T-helper 1 cell (primary cell): Measurements from ENCODE around the gene RDM1.
"Not testable (repeated sequence)": the region's sequence is repeated elsewhere in the genome, so short reads cannot be mapped to it uniquely, and the experiment has no call there.

ENCODE experiments used
- DNase-seq, 5 donors: peaks; one replicate each; pipeline ENCODE4 v3.0.0-alpha.2; 2012 to 2020
- total RNA-seq, 4 donors: gene quantifications; one replicate each; lab custom pipeline; 2026; lab: John Stamatoyannopoulos, UW

The RDM1 gene, protein sequence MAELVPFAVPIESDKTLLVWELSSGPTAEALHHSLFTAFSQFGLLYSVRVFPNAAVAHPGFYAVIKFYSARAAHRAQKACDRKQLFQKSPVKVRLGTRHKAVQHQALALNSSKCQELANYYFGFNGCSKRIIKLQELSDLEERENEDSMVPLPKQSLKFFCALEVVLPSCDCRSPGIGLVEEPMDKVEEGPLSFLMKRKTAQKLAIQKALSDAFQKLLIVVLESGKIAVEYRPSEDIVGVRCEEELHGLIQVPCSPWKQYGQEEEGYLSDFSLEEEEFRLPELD
- 0.12 to 0.54 (median 0.27) reads per million in 4 donors for total RNA-seq

DNA sequence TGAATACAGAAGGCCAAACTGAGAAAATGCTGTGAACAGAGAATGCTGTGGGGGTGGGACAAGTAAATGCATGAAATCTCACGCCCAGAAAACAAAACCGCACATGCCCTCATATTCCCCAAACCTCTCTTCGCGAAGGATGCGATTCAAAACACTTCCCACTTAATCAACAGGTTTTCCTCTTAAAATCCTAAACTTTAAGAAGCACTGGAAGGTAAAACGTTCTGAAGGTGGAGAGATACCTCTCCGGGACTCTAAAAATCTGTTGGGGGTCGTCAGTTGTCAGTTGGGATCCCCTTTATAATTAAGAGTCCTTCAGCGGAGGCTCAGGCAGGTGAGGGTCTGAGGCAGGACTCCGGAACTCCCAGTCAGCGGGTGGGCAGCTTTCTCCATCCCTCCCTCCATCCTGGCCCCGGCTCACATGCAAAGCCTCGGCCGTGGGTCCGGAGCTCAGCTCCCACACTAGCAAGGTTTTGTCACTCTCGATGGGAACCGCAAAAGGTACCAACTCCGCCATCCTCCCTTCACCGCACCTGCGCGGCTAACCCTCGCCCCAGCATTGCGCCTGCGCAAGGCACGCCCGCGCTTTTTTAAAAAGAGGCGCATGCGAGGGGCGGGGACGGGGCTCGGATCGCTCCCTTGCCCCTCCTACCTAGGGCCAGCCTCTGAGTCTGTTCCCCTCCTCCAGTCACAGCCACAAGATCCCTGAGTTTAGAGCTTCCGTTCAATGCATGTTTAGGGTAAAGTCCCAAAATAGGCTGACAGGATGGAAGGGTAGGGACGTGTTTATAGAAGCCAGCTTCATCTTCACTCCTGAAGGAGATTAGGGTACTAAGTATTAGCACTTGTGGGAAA lies at the start of gene RDM1:
TSS of gene RDM1 (minus strand) at position 563 of the 855 bp plus-strand sequence. CDS start at position 517, 46 bp downstream.
- DNase-seq, result peak; percentile 52 to 91 (median 61)

DNA sequence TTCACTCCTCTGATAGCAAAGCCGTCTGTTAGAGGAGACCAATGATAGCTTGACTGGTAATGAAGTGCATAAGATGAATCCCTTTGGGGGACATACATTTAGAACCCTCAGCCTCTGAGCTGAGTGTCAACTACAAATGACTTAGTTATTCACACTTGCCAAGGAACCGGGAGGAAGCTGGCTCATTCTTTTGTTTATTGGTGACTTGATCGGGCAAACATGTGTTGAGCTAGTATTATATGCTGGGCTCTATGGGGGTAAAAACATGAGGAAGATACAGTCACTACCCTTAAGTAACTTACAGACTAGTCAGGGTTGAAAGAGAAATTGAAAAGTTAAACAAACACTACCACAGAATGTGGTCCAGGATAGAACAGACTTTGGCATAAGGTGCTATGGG lies 47.8 kb upstream of the RDM1 start:
- DNase-seq, result no peak

DNA sequence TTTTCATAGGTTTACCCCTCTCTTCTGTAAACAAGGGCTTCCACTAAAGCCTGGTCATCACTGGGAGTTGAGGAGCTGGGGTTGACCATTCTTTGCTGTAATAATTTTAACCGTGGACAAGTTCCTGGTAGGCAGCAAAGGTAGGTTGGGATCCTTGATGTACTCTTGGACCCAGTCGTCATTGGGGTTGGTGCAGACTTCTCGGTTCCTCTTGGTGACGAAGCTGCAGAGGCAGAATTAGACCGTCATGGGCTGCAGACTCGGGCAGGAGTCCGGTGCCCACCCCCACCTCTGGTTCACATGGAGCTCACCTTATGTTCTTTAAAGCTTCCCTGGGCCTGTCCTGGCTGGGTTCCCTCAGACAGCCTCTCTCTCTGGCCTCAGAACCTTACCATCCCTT lies 46.9 kb upstream of the RDM1 start:
- no peak for DNase-seq

DNA sequence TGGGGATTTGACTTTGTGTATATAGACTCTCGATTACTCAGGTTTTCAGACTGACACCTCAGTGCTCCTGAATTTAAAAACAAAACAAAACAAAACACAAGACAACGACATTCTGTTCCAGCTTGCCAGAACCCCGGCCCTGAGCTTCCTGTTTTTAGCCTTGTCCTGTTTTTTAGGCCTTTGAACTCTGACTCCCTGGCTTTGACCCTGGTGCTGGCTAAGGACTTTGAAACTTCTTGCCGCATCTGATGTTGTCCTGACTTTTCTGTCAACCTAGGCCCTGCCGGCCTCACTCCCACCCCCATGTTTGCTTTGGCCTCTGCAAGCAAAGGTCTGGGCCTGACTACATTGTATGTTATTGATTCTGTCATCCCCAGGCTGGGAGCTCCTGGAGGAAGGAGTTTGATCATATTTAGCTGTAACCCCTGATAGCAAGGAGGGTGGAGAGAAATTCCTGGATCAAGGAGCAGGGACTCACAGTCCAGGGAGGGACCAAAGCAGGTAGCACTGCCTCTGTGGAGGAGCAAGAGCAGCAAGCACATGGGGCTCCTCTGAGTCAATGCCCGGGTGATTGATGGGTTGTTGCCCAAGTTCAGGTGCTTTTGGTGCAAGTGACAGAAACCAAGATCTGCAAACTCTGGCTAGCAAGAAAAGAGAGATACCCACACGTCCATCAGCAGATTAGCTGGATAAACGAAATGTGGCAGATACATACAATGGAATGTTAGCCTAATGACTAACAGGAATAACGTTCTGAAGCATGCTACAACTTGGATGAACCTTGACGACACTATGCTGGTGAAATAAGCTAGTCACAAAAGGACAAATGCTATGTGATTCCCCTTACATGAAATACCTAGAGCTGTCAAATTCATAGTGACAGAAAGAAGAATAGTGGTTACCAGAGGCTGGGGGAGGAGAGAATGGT lies 43.0 kb upstream of the RDM1 start:
- no peak for DNase-seq

DNA sequence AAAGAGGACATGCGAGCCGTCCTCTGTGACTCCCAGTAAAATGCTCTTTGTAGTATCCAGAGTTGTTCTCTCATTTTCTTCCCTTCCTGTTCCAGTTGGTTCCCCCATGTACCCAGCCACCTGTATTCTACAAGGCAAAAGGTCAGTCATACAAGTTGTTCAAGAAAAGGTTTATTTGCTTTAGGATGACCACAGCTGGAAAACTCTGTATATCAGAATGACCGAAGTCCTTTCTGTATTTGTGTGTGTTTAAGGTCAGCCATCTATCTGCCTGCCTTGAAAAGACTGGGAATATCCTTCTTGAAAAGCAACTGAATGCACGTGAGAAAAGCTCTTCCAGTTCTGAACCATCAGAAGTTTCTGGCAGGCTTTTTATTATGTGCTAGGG lies 42.4 kb upstream of the RDM1 start:
- DNase-seq, result no peak

DNA sequence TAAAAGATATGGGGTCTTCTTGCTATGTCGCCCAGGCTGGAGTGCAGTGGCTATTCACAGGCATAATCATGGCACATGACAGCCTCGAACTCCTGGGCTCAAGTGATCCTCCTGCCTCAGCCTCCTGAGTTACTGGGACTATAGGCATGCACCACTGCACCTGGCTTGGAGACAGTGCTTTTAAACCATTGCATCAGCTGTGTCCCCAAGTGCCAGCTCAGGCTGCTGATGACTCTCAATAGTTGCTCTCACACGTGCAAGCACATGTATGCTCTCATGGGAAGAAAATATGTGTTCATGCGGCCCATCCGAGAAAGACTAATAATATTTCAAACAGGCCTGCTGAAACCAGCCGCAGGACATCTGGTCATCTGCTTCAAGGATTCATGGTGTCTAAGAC lies 42.0 kb upstream of the RDM1 start:
- DNase-seq, result no peak

DNA sequence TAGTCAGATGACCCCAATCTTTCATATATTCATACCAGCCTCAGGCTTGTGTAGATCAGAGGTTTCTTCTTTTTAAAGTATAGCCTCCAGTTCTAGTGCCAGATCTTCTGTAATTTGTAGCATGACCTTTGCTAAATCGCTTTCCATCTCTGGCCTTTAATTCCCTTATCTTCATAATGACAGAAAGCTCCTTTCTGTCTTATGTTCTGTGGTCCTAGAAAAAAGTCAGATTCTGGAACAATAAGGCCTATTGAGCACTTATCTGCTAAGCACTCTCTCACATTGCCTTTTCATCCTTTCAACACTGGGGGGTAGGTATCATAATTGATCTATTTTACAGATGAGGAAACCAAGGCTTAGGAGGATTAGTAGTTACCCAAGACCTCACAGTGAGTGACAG lies 41.5 kb upstream of the RDM1 start:
- no peak for DNase-seq

DNA sequence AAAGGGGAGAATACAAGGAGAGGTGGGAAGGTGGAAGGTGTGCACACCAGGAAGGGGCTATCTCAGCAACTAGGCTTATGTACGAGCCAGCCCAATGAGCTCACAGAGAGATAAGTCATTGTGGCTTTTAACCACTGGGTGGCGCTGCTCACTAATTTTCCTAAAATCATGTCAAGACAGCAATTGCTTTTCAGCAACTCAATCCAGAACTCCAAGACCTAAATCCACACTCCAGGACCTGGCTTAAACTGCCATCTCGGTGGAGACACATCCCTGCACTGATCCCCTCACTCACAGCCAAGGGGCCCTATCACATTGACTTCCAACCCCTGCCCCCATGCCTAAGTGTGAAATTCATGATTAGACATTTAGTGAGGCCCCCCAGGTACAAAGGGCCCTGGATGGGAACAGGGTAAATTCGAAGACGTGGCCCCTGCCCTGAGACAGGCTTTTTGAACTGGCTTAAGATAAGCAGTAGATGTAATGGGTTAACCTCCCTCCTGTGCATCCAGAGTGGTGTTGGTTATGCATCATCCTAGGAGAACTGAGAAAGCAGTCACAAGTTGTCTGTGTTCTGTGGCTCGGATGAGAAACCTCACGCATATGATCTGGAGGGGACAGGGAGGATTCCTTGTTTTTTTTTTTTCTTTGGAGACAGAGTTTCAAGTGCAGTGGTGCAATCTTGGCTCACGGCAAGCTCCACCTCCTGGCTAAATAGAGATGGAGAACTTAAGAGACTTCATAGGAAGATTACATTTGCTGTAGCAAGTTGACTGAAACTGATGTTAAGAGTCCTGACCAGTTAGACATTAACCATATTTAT lies 39.2 kb upstream of the RDM1 start:
- peak; percentile 25 to 58 (median 56) for DNase-seq

DNA sequence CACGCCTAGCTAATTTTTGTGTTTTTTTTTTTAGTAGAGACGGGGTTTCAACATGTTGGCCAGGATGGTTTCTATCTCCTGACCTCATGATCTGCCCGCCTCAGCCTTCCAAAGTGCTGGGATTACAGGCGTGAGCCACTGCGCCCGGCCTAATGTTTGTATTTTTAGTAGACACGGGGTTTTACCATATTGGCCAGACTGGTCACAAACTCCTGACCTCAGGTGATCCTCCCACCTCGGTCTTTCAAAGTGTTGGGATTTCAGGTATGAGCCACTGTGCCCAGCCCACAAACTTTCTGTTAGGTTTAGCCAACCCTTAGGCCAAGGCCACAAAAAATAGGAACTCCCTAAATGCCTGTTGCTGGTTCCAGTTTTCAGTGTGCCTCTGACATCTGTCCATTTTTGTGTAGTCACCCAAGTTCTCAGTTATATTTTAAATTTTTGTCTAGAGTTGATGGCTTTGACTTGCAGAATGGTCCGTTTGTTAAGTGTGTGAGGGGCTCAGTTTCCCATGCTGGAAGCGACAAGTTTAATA lies 38.0 kb upstream of the RDM1 start:
- DNase-seq, result no peak

DNA sequence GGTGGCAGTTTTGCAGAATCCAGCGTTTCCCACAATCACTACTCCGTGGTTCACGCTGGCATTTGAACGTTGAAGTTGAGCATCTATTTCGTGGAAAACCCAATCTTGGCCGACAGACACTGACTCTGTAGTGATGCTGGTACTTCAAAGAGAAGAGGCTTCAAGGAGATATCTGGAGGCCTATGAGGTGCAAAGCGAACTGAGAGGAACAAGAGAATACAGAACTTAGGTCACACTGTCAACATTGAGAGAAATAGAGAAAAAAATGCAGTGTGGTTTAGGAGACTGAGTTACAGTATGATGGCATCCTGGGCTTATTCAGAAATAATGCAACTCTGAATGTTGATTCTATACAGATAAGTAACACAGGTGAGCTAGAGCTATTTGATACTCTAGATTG lies 34.7 kb upstream of the RDM1 start:
- no peak for DNase-seq

DNA sequence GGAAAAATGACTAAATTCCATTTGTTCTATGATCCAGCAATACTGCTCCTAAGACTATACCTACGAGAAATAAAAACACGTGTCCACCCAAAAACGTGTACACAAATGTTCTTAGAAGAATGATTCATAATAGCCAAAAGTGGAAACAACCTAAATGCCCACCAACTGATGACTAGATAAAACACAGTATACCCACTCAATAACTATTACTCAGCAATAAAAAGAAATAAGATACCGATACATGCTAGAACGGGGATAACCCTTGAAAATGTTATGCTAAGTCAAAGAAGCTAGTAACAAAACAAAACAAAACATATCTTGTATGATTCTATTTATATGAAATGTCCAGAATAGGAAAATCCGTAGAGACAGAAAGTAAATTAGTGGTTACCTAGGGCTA lies 33.1 kb upstream of the RDM1 start:
- no peak for DNase-seq

DNA sequence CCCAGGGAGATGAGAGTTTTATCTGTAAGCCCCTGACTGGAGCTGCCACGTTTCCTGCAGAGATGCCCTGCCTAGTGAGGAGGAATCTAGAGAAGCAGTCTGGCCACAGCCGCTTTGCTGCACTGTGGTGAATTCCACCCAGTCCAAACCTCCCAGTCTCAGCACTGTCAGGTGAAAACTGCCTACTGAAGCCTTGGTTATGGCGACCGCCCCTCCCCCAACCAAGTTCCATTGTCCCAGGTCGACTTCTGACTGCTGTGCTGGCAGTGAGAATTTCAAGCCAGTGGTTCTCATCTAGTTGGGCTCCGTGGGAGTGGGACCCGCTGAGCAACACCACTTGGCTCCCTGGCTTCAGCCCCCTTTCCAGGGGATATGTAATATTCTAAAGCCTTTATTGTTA lies 23.1 kb upstream of the RDM1 start:
- DNase-seq, result no peak

DNA sequence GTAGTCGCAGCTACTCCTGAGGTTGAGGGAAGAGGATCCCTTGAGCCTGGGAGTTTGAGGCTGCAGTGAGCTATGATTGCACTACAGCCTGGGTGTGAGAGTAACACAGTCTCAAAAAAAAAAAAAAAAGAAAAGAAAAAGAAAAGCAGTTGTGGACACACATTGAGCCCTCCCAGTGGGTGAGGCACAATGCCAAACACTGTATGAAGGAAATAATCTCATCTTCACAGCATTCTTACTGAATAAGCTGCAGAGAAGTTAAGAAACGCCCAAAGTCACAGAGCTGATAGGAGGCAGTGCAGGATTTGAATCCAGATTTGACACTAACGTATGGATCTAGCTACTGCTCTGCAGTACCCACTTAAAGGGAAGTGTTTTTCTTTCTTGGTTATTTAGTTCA lies 18.8 kb upstream of the RDM1 start:
- no peak for DNase-seq

DNA sequence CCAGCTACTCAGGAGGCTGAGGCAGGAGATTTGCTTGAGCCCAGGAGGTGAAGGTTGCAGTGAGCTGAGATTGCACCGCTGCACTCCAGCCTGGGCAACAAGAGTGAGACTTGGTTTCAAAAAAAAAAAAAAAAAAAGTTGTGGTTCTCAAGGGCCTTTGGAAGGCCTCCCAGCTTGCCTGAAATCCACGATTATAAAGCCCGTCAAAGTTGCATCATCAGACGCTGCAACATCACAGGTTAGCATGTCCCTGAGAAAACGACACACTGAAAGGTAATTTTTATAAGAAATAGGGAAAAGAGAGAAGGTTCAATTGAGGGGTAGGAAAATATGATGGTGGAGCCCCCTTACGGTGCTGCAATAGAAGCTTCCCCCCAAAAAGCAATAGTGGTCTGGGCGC lies 17.5 kb upstream of the RDM1 start:
- DNase-seq, result no peak

DNA sequence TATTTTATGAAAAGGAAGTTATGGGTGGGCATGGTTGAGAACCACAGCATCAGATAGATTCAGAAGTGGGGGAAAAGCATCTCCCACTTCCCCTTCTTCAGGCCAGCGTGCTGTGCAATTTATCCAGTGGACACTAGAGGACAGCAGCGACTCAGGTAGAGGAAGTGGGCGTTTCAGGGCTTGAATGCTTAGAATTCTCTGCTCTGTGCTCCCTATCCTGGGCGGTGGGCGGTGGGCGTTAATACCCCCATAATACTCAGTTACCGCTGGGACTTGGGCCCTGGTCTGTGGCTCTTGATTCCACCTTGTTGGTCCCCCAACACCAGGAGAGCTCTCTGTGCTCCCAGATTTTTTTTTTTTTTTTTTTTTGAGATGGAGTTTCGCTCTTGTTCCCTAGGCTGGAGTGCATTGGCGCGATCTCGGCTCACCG lies 16.6 kb upstream of the RDM1 start:
- peak in 4 of 5 donors; percentile 7 to 46 (median 22) for DNase-seq

DNA sequence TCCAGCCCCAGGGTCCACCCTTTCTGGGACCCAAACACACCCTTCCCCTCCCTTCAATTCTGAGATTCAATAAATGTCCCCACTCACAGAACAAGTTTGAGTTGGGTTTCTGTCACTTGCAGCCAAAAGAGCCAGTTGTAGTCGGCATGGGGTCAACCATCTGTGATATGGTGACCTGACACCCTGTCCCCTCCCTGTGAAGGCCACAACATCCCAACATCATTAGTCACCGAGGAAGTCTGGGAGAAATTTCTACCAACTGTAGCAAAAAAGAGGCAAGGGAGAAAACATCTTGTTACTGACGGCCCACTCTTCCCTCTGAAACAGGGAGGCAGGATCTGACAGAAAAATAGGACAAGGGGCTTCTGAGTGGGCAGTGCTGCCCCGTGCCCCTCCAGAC lies 13.6 kb upstream of the RDM1 start:
- no peak for DNase-seq

DNA sequence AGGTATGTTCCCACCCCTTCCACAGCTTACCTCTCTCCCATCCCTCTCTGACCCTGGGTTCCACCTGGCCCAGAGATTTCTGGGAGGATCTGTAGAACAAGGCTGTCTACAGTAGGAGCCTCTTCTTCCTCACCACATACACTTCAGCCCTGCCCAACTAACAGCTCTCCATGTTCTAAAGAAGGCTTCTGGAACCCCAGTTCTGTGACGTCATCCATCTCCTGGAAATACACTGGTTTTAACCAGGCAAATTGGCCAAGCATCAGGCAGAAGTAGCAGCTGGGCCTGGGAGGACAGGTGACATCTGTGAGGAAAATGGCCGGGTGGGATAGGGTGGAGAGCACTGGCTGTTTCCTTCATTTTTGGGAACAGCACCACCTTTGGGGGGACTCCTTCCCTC lies 13.0 kb upstream of the RDM1 start, which contains the start of gene LYZL6:
TSS of gene LYZL6 (minus strand) at position 177 of the 400 bp plus-strand sequence. CDS start 4,357 bp downstream, outside the sequence.
- DNase-seq, result no peak

DNA sequence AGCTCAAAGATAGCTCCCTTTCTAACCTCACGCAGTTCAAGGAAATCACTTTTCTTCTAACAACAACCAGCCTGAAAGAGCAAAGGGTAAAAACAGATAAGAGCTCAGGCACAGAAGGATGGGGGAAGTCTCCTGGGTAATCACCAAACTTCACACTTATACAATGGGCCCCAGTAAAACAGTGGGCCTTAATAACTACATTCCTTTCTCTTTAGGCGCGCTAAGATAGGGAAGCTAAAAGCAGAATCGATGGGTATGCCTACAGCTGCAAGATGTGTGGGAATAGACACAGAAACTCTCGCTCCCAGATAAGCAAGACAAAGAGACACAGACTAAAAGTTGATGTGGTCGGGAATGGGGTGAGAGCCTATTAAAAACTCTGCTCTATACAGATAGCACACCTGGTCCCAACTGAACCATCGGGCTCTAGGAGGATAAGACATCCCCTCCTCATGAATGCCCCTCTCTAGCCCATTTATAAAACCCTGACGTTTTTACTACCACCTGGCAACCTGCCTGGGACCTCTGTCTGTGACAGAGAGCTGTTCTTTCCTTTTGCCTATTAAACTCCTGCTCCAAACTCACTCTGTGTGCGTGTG lies 12.1 kb upstream of the RDM1 start:
- DNase-seq, result no peak

DNA sequence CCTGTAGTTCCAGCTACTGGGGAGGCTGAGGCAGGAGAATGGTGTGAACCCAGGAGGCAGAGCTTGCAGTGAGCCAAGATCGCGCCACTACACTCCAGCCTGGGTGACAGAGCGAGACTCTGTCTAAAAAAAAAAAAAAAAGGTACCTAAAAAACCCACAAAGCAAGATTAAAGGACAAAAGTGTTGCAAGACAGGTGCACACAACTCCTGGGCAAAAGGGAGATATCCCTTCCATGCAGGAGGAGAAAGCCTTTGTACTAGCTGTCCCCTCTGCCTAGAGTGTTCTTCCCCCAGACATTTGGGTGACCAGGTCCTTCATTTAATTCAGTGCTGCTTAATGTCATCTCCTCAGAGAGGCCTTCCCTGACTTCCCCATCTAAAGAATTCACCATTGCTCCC lies 7.9 kb upstream of the RDM1 start:
- DNase-seq, result not testable (repeated sequence)

DNA sequence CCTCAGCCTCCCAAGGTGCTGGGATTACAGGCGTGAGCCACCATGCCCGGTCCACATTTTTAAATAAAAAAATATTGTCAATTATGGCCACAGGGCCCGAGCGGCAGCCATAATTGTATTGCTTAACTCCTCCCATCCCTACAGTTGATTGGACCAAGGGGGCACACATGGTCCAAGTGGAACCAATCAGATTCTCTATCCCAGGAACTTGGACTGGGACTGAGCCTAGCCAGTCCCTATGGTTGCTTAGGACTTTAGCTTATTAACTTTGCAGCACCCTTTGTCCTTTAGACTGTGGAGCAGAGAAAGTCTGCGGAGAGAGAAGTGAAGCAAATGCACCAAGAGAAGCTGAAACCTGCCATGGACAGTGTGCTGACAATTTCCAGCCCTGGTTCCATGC lies 5.5 kb upstream of the RDM1 start:
- no peak for DNase-seq

DNA sequence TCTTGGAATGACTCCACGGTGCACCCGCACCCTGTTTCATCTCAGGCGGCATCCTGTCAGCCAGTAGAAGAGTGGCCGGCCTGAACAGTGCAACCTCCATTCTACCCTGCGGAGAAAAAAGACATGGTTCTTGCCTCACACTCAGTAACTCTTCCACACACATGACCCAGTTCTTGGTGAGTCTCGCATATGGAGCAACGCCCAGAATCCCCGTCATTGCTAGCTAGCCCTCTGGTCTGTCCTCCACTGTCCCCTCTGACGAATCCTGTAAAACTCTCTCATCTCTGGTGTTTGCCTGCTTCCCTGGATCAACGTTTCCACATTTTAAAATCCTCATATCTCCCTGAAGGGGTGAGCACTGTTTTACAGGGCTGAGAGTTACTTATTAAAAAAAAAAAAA lies 4.2 kb upstream of the RDM1 start:
- no peak for DNase-seq
